Inflammatory macrophage treated with lipopolysaccharide for 4 hours (primary cell): ENCODE measurements around the gene DNM3.

Experiments
- DNase-seq: peaks from one replicate; pipeline ENCODE4 v3.0.0-alpha.2; 2020

DNM3 gene

DNA sequence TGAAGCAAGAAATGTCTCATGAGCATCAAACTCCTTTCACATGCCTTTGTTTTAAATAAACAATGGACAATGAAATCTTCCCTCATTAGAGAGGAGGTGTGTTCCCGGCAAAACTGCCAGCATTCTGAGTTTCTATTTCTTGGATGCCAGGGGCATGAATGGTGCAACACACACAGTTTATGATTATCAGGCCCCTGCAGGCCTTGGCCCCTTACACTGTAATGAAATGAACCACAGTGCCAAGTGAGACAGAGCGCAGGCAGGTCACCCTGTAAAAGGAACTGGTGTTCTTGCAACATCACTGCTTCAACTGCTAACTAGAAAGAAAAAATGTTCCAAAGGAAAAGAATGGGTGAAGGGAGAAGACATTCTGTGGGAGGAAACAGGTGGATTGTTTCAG is 606.3 kb downstream of the DNM3 start:
- peak; percentile 32 for DNase-seq

DNA sequence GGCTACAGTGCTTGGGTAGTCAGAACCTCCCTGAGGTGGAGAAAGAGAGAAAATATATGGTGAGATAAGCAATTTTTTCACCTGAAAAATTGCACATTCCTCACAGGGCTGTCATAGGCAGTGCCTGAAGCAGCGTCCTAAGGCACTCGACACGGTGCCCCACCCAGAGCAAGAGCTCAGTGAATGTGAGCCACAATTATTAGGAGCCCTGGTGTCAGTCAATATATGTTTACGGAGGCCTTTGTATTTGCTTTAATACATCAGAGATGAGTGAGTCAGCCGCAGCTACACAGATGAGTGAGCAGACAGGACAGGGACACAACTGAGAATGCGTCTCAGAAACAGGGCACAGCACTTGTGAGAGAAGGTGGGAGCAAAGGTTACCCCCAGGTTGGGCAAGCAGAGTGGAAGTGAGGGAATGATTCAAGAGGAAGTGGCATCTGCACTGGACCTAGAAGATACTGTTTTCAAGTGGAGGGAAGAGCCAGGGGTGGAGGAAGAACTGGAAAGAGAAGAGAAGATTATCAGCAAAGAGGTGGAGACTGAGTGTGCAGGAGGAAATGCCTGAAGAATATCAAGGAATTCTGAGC is 607.8 kb downstream of the DNM3 start:
- no peak for DNase-seq

DNA sequence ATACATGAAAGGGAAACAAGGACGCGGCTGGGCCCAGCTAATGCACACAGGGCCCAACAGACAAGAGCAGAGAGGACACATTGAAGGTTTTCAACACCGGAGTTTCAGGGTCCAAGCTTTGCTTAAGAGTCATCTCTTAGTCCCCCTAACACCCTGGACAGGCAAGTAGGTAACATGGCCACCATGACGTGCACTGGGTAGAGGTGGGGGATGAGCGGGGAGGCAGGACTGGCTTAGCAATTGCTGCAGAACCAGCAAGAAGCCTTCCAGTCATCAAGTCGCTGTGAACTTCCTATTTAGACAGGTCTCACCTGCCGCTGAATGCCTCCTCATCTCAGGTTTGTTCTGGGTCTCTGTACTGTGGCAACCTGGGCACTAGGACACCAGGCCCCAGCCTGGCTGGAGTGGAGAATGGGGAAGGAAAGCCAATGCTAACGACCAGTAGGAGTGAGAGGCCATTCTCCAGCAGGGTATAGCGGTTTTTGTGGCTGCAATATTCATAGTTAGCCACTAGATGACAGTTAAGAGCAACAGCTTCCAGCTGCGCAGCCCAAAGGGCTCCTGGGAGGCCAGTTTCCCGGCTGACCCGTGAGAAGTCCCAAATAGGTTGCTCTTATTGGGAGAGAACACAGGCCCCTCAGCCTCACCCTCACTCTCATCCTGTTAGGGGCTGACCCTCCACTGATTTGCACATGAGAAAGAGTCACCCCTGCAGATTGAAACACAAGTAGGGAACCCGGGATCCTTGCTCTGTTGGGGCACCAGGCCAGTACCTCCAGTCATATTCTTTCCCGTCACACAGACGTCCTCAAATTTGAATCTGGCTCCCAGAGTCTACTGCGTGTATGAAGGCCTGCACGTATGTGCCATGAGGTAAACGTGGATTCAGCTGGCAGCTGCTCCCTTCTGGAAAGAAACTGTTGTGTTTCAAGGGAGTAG is 608.6 kb downstream of the DNM3 start:
- peak; percentile 77 for DNase-seq

DNA sequence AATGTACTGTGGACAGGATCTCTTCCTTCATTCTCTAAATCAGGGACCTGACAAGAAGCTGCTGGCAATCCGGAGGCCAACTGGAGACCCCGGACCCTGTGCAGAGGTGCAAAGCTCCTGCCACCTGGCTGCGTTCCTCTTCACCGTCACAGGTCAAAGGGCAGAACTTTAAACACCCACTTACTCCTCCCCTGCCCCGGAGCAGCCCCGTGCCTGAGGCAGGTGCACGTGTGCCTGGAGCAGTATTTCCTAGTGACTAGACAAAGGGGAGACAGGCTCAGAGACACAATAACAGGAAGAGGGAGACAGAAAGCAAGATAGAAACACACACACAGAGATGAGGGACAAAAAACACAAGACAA is 609.2 kb downstream of the DNM3 start:
- no peak for DNase-seq

DNA sequence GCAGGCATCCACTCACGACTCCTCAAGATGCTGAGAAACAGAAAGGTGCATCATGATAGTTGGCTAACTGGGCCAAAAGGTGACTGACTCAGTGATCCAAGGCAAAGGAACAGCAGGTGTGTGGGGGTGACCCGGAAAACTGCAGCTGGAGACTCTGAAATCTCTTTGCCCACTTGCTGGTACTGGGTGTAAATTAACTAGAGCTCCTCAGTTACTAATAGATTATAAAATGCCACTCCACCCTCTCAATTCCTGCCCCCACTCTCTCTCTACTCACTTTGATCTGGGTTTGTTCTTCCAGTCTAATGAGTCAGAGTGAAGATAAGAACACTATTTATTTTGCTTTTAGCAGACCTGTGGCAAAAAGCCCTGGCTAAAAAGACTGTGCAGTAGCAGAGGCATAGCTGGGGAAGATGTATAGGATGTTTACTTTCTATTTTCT is 609.7 kb downstream of the DNM3 start:
- DNase-seq, result no peak

DNA sequence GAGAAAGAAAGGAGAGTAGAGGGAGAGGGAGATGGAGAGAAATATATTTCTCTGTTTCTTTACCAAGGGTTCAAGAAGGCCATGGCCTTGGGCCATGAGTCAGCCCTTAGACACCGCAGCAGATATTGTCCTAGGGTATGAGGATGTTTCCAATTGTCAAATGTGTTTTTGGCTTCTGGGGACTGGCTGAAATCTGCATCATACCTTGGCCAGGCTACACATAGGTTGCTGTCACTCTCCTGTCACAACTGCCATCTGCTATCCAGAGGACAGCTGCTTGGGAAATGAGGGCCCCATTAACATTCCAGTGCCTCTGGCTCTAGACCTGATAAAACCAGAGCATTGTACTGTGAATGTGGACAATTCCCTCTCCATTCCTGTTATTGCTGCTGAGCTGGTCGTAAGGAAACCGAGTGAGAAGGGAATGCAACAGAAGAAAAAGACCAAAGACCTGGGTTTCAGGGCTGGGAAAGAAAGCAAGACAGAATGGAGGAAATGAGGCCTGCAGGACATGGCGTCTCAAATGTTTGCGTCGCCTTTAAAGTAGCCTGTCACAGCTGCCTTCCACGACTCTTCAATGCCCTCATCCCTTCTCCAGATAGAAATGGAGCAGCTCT is 611.3 kb downstream of the DNM3 start:
- DNase-seq, result no peak

DNA sequence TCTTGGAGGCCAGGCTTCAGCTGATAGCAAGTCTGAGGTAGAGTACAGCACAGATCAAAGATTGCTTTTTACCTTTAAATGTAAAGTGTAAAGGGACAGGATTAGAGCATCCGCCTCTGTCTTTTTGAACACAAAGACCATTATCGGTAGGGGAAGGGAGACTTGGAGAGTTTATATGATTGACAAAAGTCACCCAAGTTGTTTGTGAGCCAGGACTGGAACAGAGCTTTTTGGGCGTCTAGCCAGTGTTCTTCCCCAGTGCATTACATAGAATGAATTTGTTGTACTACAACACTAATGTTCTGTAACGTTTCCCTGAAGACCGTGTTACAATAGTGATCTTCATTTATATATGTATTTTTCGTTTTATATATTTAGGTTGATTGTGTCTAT is 611.9 kb downstream of the DNM3 start:
- DNase-seq, result no peak

DNA sequence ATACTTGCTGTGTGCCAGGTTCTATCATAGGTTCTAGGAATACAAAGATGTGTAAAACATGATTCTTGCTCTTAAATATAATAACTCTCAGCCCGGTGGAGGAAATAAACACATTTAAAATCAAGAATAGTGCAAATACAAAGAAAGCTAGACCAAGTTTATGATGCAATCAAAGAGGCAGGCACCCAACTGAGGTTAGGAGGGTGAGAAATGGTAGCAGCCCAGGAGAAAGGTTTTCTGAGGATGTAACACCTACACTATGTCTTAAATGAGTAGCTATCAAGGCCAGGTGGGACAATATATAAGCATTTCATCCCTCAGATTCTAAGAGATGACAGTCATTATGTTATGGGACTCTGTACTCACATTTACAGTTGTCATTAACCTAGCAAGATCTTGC is 612.3 kb downstream of the DNM3 start:
- no peak for DNase-seq

DNA sequence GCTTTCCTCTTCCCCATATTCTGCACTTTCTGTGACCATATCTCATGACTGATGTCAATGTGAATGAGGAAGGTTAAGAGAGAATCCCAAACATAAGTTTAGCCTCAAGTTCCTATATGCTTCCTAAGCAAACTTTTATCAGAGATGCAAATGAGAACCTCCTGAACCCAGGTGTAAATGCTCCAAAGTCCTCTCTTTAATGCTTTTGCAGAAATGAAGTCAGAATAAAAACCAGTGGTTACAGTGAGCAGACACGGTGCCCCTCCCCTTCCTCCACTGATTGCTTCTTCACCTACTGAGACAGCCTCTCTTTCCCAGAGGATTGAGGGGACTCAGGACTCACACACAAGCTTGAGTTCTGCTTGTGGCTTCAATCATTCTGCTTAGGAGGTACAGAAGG is 614.2 kb downstream of the DNM3 start:
- DNase-seq, result no peak

DNA sequence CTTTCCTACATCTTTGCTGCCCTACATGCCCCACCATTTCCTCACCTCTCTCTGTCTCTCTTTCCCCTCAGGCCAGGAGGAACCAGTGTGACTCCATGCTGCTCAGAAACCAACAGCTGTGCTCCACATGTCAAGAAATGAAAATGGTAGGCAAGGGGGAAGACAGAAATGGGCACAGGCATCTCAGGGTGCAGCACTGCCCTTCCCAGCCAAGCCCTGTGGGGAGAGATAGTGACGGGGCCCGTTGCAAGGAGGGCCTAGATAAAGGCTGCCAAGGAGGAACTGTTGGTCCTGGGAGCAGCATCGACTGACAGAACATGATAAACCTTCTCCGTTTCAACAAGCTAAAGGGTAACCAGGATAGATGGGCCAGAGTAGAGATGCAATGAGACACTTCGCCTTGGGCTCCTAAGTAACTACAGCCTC is 615.1 kb downstream of the DNM3 start:
- no peak for DNase-seq

DNA sequence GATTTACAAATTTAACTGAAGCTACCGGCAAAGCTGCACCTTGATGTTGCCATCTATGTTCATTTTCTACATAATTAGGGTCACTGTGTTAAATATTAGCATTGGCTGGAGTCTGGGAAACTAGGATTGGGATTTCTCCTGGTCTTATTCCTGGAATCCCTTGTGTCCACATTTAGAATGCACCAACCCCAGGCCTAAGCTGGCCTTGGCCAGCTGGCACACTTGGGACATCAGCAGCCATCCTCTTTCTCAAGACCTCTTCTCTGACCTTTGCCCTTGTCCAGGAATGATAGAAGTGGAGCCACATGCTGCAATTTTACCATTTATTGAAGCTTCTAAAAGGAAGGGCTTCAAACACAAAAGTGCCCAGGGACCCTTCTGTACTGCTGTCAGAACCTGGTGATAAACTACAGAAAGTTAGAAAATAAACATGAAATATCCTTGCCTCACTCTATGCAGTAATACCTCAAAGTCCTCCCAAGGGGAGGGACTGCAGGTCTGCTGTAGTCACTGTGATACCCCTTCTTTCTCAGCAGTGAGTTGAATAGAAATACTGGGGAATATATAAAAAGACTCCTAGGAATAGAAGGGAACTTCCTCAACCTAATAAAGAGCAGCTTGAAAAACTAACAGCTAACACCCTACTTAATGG is 616.3 kb downstream of the DNM3 start:
- DNase-seq, result no peak

DNA sequence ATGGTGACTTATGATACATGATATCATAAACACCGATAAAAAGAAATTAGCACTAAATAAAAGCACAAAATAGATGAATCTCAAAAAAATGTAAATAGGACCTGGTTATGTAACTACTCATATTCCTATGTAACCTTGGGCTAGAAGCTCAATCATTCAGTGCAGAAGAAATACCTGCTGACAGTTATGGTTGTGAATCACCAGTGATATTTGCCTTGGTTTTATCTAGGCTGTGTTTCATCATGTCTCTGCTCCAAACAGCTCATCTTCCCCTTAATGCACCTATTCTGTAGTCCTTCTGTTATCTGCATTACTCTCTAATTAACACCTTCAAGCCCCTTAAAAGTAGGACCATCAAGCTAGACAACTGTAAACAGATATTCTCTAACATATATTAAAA is 618.9 kb downstream of the DNM3 start:
- no peak for DNase-seq

DNA sequence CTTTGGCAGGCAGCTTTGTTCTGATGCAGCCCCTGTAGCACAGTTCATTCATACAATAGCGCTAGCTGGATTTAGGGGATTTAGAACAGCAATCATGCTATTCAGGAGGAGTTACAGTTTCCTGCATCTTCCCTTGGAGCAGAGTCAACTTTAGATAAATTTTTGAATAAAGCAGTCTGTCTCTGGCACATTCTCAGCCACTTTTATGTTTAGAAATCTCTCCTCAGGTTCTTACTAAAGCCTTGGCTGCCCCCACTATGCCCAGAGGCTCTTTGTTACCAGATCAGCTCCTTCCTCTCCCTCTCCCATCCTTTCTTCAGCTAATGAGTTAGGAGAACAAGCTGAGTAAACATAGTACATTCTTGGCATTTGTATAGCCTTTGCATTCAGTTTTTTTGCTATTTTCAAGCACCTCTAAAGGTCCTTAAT is 619.6 kb downstream of the DNM3 start:
- no peak for DNase-seq
